ENCODE measurements around the gene SPAG6. TPM values are rescaled to one million over a fixed set of nuclear protein-coding genes. Genes with fewer than 3 reads are reported as not detected.

The SPAG6 gene
- total and polyA plus RNA-seq, 9 of the 15 experiments (the other 6 are each of a cell fraction or from before 2014, with no cell fraction given): 3.5 to 23.1 (median 11.8) TPM

GRCh38 chr10:22321924-22322640 is 23.2 kb upstream of the SPAG6 start (continued):
- TF ChIP-seq ETV5 (CRISPR knock-in tag; IDR thresholded peaks at IDR 0.05; ENCODE audit: low read depth) (no peak), UBTF (IDR thresholded peaks at IDR 0.05; ENCODE audit: borderline replicate concordance in 1 of 2, low read depth in 2 of 2, low read length in 2 of 2) (0 out of 4 replicates have a peak, but pooled peaks of 1 of the 2 experiments have one; percentile 2)

GRCh38 chr10:22322641-22323160 is 22.6 kb upstream of the SPAG6 start:
- peaks cover 78% of the 10 kb centered on the region for H3K79me2 ChIP-seq (ENCODE audit: control insufficient read depth, insufficient read depth, low read length)
- peak overlapping the region; percentile 77 for H3K4me3 ChIP-seq
- WGBS (ENCODE audit: insufficient coverage, low coverage, missing lambda C conversion rate): 2% methylated on average over 5 of the region's 5 CpGs
- H3K9ac ChIP-seq (ENCODE audit: insufficient read depth in 1 of 2, low read depth in 2 of 2, low read length in 2 of 2): peak overlapping the region; percentile 60 to 95
- no peak overlapping the region for H3K27ac ChIP-seq (ENCODE audit: extremely low read depth, low read depth, low read length)
- ATAC-seq (no peak), FAIRE-seq (no peak), DNase-seq (ENCODE audit: extremely low read depth in 1 of 4, low spot score in 3 of 4) (no peak)
- 0 out of 2 replicates have a peak, but pooled peaks have one; percentile 20 for TF ChIP-seq LEF1 (IDR thresholded peaks at IDR 0.05)
- no peak for TF ChIP-seq ZSCAN32 (CRISPR knock-in tag; IDR thresholded peaks at IDR 0.05)
- 0 out of 2 replicates have a peak, but pooled peaks have one; percentile 21 for TF ChIP-seq DPF2 (IDR thresholded peaks at IDR 0.05)
- TF ChIP-seq AFF4 (CRISPR knock-in tag; IDR thresholded peaks at IDR 0.05): 0 out of 2 replicates have a peak, but pooled peaks have one; percentile 9
- no peaks in the 10 kb centered on the region for H3K9me3 ChIP-seq (replicated peaks; ENCODE audit: control insufficient read depth, insufficient read depth, low read depth, low read length)
- POLR2A ChIA-PET: interaction anchor here (0.6 to 1.6 kb wide), 4 partner anchors 16 to 114 kb away, joined by 3 to 6 read pairs (median 3); no protein-coding TSS in a partner anchor
- no peak overlapping the region for H2AFZ ChIP-seq (ENCODE audit: low read depth, low read length)
- peaks cover 17% of the 10 kb centered on the region for H3K36me3 ChIP-seq (ENCODE audit: control insufficient read depth, insufficient read depth, low read length)
- H3K9me1 ChIP-seq (ENCODE audit: control insufficient read depth, insufficient read depth, low read length): no peaks in the 10 kb centered on the region
- TSS peak; percentile 19 for BruUV-seq (replicated peaks)
- peaks cover 6 to 7% of the 10 kb centered on the region in 2 experiments; a peak in 3 of 5 replicates for H3K27me3 ChIP-seq (ENCODE audit: control insufficient read depth in 2 of 2, insufficient read depth in 2 of 2, low read length in 2 of 2)
- H3K4me2 ChIP-seq (ENCODE audit: insufficient read depth, low read length): peak overlapping the region; percentile 79
- intact Hi-C loops (cut with micrococcal nuclease) (loop anchor here (5.0 kb wide), 1 partner anchor 190 kb away; no protein-coding TSS in a partner anchor), in situ Hi-C loops (cut with MboI) (no loop called here)
- peaks cover 13 to 23% of the 10 kb centered on the region in 2 experiments; a peak in 3 of 5 replicates for H3K4me1 ChIP-seq (replicated peaks in 1 of 2; ENCODE audit: control insufficient read depth in 2 of 2, insufficient read depth in 2 of 2, low read length in 2 of 2)
- CTCF ChIA-PET (ENCODE audit: low intra/inter-chr PET ratio): no interaction called here
- 0 out of 2 replicates have a peak, but pooled peaks cover 6% of the 10 kb centered on the region for H4K20me1 ChIP-seq (replicated peaks; ENCODE audit: control insufficient read depth, insufficient read depth, low read length)
